Endometrial microvascular endothelial cells (primary cell): ENCODE measurements around the gene CPA4. TPM values are rescaled to one million over a fixed set of nuclear protein-coding genes. Genes with fewer than 3 reads are reported as not detected.

ENCODE experiments used
- in situ Hi-C: cut with HindIII; loops from 2 replicates; pipeline ENCODE4 v1.10.0; 2017; ENCODE audit warnings: low sequenced_read_pairs, low pct_unique_long_range_greater_than_20kb; ENCODE audit errors: inconsistent ontology term
- total RNA-seq: library from RNA; depleted of rRNA; stranded (reverse); fragments of >200 nt; gene quantifications from one replicate; pipeline ENCODE4 v1.2.3, GENCODE V29; 2015; ENCODE audit errors: inconsistent ontology term

CPA4 gene
- total RNA-seq, 1 donor from 2014 or later: 0.28 TPM

DNA sequence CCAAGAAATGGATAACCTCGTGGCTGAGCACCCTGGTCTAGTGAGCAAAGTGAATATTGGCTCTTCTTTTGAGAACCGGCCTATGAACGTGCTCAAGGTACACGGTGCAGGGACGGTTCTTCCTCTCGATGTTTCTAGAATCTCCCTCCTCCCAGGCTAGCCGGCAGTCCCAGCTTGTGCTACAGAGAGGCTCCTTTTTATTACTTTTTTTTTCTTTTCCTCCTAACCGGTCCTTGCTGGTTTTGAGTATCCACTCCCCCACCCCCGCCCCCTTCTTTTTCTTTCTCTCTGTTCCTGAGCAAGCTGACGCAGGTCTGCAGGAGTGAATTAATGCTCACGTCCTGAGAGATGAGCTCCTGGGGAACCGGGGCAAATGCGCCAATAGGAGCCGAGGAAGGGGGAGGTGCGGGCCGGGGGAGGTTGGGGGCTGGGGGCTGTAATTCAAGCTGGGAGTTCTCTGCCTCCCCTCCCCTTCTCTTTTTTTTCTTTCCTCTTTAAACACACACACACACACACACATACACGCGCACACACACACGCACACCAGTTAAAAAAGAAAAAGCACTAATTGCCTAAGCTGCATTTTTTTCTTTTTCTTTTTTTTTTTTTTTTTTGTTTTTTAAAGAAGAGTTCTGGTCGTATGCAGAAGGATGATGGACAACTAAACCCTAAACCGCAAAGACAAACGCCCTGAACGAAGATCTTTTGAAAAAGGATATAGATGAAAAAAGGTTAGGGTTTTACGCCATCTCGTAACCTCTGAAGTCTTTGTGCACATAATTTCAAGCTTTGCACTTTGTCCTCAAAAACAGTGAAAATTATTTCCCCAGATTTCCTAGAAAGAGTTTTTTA, 19.7 kb upstream of the CPA4 start:
- in situ Hi-C loops: no loop called here

DNA sequence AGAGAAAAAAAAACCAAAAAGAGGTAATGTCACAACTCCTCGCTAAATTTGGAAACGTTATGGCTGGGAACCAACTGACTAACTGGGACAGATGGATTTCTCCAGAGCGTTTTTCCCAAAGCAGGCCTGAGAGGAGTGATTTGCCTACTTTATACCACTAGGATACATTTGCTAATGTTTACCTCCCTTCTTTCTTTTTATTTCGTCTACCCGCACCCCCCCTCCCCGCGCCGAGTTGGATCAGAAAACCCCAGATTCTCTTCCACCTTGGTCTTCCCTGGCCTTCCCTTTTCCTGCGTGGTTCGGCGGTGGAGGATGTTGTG, 19.1 kb upstream of the CPA4 start:
- in situ Hi-C loops: no loop called here

DNA sequence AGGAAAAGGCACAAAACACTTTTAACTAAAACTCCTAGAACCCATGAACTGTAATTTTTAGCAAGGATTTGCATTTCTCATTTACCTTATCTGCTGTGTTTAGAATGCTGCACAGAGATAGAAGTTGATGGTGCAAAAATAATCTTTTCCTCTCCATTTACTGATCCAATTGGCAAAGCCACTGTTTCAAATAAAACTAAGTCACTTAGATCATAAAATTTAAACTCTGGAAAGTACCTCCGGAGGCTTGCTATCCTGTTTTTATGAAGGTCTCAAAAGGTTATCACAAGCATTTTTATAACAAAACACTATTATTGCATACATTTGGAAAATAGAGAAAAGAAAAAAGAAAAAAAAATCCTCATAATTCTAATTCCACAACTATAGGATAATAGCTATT, 18.7 kb upstream of the CPA4 start:
- in situ Hi-C loops: no loop called here

DNA sequence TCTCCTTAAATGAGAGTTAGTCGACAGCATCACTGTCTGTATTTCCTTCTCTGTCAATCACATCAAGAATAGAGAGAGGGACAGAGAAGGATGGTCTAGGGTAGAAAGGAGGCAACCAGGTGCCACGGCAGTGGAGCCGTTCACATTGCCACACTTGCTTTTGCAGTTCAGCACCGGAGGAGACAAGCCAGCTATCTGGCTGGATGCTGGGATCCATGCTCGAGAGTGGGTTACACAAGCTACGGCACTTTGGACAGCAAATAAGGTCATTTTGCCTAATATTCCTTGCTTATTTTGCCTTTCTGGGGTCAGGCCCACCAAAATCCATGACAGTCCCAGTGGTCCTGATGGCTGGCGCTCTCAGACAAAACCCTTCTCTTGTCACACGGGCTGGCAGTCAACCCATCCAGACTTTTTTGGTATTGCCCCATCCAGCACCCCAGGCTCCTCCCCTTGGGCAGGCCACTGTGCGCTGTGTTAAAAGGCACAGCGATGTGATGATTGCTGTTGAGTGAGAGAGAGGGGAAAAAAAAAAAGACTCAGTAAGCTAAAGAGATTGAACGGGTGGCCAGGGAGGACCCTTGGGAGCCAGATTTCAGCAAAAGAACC, 17.9 kb upstream of the CPA4 start:
- in situ Hi-C loops: no loop called here

DNA sequence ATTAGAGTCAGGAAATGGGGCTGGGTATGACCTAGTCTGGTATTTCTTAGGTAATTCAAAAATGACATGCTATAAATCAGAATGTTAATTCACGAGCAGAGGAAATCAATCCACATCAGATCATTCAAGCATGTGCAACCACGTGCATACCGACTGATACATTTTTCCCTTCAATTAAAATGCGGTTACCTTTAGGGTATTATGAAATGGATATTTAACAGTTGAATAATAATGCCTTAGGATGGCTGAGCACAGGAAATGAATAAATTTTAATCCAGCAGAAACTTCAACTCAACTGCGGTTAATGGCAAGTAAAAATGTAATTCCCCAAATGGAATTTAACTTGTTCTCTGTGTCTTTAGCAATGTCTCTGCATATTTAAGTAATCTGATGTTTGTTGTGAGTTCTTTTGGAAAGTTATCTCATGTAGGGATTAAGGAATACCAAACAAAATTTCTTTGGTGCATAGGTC, 17.1 kb upstream of the CPA4 start:
- in situ Hi-C loops: no loop called here

DNA sequence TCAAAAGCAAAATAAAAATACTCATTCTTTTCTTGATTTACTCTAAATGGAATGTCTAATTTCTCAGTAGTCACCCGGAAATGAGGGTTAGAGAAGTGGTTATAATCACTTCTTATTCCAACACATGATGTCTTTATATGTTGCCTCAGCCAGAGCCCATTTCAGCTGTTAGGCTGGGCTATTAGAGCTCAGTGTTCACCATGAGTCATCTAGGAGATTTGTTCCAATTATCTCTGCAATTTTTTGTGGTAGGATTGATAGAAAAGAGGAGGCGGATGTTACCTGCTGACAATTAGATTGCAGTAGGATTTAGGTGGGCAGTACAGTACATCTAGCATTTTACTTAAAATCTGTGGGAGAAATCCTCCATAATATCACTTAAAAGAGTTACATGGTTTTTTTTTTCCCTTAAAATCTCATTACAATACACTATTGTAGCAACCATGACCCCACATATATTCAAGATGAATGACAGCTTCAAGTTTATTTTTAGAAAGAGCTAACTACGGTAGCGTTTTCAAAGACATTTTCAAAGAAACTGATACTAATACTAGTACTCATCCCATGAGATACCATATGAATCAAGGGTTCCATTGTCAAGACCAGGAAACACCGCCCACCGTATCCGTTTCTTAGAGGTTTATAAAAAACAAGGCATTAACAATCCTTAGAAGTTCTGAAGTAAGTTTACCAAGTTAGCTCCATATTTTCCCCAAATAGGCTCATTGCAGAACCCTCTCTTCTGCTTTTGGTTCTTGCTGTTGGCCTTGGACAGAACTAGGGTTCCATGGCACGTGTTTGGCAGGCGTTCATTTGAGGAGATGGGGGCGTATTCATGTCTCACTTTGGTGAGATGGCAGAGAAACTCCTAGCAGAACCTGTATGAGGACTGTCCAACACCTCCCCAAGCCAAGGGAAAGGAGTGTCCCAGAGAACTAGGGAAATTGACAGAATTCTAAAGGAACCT, 15.9 kb upstream of the CPA4 start:
- in situ Hi-C loops: no loop called here

DNA sequence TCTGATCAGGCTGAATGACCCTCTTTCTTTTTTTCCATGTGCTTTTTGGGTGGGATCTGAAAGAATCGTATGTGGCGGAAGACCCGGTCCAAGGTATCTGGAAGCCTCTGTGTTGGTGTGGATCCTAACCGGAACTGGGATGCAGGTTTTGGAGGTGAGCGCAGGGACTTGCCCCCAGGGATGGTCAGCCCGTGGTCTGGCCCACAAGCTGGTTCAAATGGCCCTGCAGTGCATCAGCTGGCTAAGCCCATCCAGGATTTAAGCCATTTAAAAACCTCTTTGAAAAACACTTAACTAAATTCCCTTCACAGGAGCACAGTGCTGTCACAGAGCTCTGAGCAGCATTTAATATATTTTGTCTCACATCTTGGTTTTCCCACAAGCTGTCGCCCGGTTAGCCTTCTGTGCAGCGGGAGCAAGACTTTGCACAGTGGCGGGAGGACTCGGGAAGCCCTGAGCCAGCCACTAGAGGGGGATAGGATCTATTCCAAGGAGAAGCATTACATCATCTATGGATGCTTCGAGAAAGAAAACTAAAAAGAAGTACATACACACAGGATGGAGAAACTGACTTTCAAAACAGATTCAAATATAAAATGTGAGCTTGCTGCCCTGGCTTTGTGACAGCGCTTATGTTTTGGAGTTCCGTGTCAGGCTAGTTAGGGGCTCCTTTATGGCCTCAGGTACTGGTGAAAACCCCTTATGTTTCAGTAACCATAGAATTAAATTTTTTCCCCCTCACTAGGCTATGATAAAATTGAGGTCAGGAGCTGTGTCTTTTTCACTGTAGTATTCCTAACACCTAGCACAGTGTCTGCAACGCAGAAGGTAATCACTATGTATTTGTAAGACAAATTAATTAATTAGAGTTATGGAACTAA, 15.0 kb upstream of the CPA4 start:
- in situ Hi-C loops: no loop called here

DNA sequence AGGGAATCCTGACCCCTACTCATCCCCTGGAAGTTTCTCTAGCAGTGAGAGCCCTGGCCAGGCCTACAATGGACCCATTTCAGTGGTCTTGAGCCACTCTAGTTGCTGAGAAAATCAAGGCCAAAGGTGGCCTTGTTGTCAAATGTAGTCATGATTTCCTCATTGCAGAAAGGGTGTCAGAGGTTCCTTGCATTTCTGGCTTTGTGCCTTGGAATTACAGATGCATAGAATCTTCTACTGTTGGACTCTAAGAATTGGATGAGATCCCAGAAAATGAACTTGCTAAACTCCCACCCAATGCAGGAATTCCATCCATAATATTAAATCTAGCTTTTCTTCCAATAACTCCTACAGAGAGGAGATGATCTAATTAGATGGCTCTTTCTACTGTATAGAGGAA, 14.1 kb upstream of the CPA4 start:
- in situ Hi-C loops: no loop called here

DNA sequence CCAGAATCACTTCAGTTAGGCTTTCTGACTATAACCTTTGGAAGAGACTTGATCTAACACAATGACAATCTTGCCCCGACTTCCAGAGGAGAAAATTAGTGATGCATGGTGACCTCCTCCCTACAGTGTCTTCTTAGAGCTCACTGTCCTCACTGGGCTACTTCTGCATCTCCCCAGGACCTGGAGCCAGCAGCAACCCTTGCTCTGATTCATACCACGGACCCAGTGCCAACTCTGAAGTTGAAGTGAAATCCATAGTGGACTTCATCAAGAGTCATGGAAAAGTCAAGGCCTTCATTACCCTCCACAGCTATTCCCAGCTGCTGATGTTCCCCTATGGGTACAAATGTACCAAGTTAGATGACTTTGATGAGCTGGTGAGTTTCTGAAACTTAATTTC, 13.7 kb upstream of the CPA4 start:
- in situ Hi-C loops: no loop called here

DNA sequence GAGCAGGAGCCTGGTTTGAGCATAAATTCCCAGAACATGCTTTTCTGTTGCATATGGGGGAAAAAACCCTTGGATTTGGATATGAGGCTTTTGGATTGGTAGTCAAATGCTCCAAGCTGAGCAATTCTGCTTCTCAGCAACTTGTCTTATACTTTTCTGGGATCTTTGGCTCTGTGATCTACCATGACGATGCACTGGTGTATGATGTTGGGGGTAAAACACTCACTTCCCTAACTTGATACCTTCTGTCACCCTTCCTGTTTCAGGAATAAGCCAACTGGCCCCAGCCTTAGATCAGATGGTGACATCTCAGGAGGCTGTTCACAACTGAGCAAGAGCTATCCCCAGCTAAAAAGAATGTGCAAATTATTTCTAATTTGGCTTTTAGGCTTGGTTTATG, 13.1 kb upstream of the CPA4 start:
- in situ Hi-C loops: no loop called here

DNA sequence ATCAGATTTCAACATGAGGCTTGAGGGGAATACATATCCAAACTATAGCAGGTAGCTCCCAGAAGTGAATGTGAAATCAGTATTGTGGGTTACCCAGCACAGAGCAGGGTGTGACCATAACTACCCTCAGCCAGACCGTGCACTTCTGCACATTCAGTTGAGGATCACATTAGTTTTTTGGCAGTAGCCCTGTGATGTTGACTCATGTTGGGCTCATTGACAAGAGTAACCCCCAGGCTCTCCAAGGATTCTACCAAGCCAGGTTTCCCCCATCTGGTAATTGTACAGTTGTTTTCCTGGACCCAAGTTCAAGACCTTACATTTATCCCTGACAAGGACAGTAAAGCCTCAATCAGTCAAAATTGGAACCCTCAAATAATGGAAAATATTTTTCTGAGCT, 11.7 kb upstream of the CPA4 start:
- in situ Hi-C loops: no loop called here

DNA sequence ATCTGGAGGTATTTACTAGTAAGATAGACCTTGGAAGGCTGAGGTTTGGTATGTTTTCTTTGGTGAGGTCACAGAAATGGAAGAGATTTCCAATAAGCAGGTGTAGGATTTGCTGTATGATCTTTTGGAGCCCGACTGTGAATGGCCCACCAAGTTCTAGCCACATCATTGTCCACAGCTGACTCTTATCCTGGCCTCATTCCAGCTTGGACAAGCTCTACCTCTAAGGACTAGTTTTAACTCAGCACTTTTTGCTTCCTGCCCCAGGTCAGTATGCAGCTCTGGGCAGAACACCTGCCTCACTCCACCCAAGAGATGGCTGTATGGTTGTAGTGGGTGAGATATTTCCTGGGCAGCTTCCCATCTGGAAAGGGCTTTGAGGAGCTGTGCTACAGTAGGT, 6.1 kb upstream of the CPA4 start:
- in situ Hi-C loops: no loop called here

DNA sequence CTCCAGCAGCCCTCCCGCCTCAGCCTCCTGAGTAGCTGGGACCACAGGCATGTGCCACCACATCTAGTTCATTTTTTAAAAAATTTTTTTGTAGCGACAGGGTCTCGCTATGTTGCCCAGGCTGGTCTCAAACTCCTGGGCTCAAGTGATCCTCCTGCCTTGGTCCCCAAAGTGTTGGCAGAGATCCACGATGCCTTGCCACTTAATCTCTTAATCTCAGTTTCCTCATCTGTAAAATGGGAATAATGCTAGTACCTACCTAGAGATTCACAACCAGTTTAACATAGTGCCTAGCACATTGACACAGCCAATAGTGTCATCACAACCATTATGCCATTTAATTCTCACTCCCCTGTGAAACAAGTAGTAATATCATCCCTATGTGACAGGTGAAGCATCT, 4.8 kb upstream of the CPA4 start:
- in situ Hi-C loops: no loop called here

DNA sequence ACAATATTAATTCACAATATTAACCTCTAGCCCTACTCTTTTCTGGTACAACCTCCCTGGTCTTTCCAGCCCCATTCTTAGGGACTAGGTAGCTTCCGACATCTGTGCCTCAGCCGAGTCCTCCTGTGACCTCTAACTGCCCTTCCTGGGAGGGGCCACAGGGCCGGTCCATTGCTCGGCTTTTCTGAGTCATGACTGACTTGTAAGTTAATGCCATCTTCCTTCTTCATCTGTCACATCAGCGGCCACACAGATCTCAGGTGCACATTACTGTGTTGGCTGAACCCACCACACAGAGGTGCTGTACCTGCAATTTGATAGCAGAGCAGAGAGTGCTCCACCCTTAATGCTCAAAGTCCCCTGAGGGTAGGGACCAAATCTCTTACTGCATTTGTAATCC, 4.1 kb upstream of the CPA4 start:
- in situ Hi-C loops: no loop called here

DNA sequence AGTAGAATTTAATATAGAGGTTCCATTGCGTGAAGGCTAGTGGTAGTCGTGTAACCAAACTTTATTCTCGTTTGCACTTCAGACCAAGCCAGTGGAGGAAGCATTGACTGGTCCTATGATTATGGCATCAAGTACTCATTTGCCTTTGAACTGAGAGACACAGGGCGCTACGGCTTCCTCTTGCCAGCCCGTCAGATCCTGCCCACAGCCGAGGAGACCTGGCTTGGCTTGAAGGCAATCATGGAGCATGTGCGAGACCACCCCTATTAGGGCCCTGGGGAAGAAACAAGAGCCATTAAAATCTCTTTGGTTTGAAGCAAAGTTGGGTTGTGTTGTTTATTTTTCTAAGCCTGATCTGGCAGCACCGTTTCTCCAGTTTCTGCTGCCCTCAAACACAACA, 3.5 kb upstream of the CPA4 start:
- in situ Hi-C loops: no loop called here

DNA sequence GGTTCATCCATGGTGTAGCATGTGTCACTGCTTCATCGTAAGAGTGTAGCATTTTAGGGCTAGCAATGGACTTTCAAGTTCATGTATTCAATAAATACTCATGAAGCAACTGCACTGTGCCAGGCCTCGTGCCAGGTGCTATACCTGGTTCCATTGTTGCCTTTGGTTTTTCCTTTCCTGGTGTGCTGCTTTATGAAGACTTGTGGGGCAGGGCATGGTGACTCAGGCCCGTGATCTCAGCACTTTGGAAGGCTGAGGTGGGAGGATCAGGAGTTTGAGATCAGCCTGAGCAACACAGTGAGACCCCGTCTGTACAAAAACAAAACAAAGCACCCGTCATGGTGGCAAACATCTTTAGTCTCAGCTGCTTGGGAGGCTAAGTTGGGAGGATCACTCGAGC, 2.2 kb upstream of the CPA4 start:
- in situ Hi-C loops: no loop called here

DNA sequence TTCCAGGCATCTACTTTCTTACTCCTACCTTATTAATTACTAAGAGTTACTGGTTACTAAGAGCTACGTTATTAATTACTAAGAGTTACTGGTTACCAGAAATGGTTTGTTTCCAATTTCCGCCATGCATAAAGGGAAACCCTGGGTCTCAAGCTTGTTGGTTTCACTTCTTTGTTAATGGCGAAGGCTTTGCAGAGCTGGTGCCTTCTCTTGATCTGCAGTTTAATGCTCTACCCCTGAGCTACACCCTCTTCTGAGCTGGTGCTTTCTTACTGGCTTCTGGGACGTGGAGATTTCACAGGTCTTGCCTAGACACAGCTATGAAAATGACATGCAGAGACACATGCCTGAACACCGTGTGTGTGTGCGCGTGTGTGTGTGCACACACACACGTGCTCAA, 560 bp downstream of the CPA4 start:
- in situ Hi-C loops: no loop called here

DNA sequence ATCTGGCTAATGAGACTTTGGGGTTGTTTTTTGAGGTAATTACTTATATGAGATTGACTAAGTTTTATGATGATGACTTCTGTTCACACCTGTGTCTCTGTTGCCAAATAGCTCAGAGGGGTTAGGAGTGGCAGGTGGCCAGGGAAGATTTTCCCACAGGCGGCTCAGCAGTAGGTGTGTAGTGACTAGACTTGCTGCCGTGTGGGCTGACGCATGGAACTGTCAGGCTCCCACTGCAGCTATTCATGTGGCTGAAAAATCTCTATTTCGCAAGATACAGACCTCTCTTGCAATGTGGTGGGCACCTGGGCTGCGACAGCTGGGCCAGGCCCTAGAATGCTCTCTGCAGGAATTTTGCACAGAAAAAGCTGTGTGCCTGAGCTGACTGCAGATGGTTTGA, 1.4 kb downstream of the CPA4 start:
- in situ Hi-C loops: no loop called here
